HG03469 (cell line): ENCODE results near the gene GEMIN8.

Experiments used
- ATAC-seq: cut with Tn5 transposase; IDR thresholded peaks from one replicate; pipeline ENCODE4 v1.9.1; 2021; ENCODE audit warnings: mild to moderate bottlenecking, moderate library complexity, moderate number of reproducible peaks; ENCODE audit not compliant: unreplicated experiment

GEMIN8 gene, protein sequence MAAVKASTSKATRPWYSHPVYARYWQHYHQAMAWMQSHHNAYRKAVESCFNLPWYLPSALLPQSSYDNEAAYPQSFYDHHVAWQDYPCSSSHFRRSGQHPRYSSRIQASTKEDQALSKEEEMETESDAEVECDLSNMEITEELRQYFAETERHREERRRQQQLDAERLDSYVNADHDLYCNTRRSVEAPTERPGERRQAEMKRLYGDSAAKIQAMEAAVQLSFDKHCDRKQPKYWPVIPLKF

GRCh38 chrX:14029425-14030173, at the start of gene GEMIN8:
Gene GEMIN8 (minus strand): TSS chrX:14029892. CDS start chrX:14021478, 8,414 bp downstream.
- peak; percentile 61 for ATAC-seq

DNA sequence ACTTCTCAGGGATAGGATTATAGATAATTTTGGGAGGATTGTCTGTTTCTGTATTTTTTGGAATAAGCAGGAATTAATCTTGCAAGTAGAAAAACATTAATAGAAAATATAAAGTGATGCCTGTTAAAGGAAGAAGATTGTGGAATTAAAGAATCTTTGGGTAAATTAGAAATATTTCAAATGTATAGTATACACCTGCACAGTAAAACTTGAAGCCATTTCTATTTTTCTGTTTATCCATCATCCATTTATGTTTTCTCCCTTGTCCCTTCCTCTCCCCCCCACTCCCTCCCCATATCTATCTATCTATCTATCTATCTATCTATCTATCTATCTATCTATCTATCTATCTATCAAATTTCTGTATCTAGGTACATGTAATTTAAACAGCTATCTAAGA, 46.9 kb upstream of the GEMIN8 start:
- no peak for ATAC-seq

DNA sequence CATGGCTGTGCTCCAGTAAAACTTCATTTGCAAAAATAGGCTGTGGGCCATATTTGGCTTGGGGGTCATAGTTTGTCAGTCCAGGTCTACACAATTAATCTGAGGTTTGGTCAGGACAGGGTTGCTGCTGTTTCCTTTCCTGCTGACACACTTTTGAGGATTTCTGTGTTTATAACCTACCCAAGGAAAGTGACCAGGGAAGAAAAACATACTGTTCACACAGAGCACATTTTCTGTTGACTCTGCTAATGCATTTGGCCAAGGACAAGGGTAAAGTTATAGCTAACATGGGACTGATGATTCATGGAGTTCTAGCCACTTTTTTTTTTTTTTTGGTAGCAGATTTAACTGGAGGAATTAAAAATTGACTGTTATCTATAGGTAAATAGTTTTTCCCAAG, 43.9 kb upstream of the GEMIN8 start:
- no peak for ATAC-seq

- ATAC-seq: no peak
These were observed 43.4 kb upstream of the GEMIN8 start for GRCh38 chrX:14073071-14073470.

- ATAC-seq: no peak
These were observed 36.1 kb upstream of the GEMIN8 start for GRCh38 chrX:14065800-14066199.

DNA sequence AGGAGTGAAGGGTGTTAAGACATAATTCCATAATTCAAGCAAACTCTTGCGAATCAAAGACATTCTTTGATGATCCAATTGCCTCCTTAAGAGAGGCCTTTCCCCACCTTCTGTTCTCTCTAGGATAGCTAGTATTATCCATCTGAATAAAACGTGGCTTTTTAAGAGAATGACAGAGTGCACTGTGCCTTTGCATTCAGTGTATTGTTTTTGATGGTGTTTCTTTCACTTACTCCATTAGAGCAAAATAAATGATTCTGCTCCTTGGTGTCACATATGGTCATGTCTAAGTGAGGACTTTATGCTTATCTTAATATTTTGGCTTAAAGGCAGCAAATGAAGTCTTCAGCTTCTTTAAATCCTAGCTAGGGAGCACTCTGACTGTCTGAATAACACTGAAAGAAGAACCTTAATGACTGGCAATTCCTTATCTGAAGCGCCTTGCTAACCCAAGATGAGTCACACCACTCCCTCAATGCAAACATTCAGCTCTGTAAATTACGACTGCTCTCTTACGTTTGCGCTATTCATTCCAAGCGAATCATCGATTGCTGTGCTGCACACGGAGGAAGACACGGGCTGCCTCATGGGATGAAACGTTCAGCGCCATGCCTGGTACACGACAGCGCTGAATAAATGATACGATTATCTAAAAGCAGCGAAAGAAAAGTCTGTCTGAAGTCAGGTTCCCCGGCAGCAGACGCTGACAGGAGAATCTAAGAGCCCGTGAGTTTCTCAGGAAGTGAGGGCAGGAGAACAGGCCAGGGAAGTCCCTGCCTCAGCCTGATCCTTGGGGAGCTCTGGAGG, 35.1 kb upstream of the GEMIN8 start:
- no peak for ATAC-seq

DNA sequence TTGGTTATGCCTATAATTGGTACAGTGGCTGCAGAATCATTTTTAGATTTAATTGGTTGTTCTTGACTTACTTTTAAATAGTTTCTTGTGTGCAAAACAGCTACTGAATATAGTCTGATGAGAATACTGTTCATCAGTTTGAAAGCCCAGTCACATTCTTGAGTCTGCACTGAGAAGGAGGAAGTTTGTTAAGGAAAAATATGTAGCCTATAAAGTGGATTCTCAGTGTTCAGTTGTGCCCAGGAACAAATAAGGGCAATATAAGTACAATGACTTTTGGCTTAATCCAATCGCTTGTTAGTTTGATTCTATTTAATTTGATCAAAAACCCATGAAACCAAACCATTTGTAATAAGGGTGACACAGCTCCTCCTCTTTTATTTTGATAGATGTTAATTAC, 32.8 kb upstream of the GEMIN8 start:
- no peak for ATAC-seq

DNA sequence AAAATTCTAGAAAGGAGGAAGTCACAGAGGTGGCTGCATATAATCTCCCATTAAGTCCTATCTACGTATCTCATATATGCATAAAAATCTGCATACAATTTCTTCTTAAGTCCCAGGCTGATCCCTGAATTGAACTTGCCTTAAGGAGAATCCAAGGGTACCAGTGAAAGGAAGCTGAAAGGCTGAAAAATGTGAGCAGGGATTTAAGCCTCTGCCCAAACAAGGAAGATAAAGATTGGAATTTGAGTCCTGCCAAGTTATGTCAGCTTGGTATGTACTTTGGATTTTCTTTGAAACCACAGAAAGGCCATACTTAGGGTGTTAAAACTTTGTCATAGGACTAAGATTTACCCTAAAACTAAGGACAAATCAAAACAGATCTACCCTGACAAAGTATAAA, 26.5 kb upstream of the GEMIN8 start:
- no peak for ATAC-seq

- ATAC-seq: no peak
These were observed 21.7 kb upstream of the GEMIN8 start for GRCh38 chrX:14051416-14051815.

- ATAC-seq: no peak
These were observed 21.0 kb upstream of the GEMIN8 start for GRCh38 chrX:14050709-14051108.

GRCh38 chrX:14043209-14043608, 13.5 kb upstream of the GEMIN8 start:
- ATAC-seq: no peak

DNA sequence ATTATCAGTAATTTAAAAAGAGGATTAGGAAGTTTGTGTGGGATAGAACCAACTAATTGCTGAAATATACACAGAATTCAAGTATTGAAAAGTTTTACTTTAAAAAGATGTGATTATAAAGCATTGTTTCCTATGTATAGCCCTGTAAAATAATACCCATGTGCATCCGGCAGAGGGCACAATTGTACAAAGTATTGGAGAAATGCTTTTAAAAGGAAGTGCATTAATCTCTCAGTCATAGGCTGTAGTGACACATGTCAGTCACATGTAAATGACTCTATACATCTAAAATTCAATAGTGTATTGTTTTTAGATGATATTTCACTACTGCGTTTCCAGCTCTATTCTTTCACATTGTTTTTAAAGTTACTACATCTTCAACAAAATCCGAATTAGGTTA, 9.7 kb upstream of the GEMIN8 start:
- ATAC-seq: peak; percentile 79

GRCh38 chrX:14038375-14039085, 8.8 kb upstream of the GEMIN8 start:
- no peak for ATAC-seq

- ATAC-seq: no peak
These were observed 2.7 kb upstream of the GEMIN8 start for GRCh38 chrX:14032406-14032805.

GRCh38 chrX:14030174-14030530, 460 bp upstream of the GEMIN8 start:
- no peak for ATAC-seq

DNA sequence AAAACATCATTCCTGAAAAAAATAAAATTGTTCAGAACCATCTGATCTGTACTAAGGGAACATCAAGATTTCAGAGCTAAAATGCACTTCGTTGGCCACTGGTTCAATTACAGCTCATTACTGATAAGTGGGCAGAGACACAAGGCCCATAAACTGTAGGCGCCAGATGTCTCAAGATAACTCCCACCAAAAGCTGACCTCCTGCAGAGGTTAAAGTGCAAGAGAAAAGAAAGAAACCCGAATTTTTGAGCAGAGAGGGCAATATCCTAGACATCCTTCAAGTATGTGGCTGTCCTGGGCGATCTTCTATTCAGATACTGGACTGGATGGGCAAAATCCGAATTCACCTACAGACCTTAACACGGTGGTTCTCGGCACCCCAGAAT, 660 bp downstream of the GEMIN8 start:
- ATAC-seq: no peak

DNA sequence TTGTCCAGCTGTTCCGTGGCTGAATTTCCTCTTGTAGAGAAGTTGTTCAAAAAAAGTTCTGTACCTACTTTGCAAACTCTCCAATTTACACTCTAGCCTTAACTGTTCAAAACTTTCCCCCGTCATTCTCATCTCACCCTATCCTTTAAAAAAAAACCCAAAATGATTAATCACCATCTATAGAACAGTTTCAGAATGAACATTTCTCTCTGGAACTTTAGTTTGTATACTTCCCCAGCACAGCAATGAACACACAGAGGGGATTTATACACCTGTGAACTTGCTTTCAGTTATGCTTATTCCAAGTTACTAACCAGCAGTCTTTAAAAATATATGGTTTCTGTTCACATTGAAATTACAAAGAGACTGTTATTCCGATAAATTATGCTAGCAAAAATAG, 1.2 kb downstream of the GEMIN8 start:
- ATAC-seq: no peak

DNA sequence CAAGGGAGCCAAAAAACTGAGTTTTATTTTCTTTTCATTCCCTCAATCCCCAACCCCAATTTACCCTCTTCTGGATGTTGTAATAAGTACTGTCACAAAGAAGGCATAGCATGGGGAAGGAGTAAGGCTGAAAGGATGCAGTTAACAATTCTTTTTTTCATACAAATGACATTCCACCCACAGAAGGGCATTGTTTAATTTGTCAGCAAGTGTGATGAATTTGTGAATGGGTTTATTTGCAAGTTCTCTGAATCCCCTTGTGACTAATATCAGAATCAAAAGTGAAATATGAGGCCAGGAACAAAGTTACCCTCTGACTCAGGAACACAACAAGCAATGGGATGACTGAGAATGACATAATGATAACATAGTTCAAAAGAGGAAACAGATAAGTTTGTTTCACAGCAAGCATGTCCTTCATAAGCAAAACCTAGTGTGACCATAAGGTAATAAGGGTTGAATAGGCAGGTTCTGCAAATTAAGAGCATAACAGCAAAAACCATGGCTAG, 2.1 kb downstream of the GEMIN8 start:
- peak; percentile 53 for ATAC-seq

DNA sequence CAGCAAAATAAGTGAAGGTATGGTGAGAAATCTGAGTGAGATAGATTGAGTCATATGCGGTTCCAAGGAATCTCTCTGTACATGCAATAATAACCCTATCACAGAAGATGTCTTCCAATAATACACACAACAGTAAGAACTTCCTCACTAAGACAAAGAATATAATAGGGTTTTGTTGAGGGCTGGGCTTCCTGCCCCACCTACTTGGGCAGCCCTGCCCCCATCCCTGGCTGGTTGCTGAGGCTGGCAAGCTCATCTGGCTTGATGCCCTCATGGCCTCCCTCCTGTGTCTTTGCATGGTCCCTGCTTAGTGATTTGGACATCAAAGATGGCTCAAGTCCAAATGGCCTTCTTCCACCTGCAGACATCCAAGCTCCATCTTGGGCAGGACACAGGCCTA, 2.7 kb downstream of the GEMIN8 start:
- no peak for ATAC-seq

- no peak for ATAC-seq
These were observed 3.6 kb downstream of the GEMIN8 start for GRCh38 chrX:14026121-14026520.

DNA sequence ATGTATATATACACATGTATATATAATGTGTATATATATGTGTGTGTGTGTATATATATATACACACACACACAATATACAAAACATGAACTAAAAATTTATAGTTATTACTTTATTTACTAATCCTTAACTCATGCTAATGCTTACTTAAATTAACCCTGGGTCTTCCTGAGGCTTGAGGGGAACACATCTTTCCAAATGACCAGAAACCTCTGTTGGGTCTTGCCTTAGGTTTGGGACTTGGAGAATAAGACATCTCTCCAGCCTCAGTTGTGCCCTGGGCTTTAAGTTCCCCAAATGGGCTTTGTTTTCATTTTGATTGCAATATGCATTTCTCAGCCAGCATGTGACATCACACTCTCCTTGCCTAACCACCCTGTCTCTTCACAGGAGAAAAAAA, 7.7 kb downstream of the GEMIN8 start:
- ATAC-seq: no peak
